ENCODE data around the gene CCNH.

The CCNH gene

DNA sequence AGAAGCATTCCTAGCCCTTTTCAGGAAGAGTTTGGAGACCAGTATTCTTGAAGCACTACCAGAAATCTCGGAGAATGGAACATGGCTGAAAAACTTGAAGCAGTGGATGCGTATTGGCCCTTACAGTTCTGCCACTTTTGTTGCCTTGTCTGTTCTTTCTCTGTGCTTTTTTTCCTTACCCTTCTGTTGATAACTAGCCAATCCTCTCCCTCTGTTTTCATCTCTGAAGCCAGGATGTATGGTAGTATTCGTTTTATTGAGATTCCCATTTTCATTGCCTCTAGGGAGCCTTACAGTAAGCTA is 564 bp upstream of the CCNH start:
- TF ChIP-seq, protein P1, sequence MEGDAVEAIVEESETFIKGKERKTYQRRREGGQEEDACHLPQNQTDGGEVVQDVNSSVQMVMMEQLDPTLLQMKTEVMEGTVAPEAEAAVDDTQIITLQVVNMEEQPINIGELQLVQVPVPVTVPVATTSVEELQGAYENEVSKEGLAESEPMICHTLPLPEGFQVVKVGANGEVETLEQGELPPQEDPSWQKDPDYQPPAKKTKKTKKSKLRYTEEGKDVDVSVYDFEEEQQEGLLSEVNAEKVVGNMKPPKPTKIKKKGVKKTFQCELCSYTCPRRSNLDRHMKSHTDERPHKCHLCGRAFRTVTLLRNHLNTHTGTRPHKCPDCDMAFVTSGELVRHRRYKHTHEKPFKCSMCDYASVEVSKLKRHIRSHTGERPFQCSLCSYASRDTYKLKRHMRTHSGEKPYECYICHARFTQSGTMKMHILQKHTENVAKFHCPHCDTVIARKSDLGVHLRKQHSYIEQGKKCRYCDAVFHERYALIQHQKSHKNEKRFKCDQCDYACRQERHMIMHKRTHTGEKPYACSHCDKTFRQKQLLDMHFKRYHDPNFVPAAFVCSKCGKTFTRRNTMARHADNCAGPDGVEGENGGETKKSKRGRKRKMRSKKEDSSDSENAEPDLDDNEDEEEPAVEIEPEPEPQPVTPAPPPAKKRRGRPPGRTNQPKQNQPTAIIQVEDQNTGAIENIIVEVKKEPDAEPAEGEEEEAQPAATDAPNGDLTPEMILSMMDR (IDR thresholded peaks at IDR 0.05): no peak

DNA sequence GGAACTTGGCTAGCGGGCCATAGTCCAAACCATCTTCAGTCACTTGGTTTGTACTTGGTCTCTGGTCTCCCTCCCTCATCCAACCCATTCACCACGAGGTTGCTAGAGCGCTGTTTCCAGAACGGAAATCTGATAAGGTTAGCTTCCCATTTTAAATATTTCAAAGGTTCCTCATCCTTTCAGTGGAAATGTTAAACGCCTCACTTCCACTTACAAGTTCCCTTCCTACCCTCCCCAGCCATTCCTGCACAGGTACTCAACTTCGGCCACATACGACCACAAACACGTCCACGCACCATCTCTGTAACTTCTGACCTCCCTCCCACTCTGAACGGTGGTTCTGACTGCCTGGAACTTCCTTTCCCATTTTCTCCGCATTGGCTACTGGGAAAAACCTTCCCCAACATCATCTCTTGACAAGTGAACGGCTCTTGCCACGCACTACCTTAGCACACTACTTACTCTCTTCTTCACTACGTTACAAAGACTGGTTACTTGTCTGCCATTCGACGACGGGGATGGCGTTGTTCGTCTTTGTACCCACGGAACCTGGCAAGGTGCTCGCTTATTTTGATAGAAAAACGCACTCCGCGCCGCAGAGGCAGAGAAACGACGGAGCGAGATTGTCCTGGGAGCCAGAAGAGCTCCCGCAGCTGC is 629 bp downstream of the CCNH start:
- TF ChIP-seq, protein P1 (IDR thresholded peaks at IDR 0.05): no peak

DNA sequence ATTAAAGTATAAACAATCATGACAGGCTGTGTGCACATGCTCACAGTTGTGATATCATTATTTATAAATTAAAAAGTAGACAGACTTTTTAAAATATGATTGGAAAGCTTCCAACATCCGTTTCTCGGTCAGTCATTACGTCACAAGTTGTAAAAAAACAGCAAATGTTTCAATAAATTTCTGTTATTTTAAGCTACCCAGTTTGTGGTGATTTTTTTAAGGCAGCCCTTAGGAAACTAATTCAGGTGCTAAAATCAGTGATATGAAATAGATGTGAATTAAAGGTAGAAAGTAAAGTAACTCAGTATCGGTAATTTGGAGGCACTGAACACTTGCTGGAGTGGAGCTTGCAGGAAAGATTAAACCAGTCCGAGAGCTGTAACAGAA is 1.2 kb downstream of the CCNH start:
- TF ChIP-seq, protein P1 (IDR thresholded peaks at IDR 0.05): no peak

DNA sequence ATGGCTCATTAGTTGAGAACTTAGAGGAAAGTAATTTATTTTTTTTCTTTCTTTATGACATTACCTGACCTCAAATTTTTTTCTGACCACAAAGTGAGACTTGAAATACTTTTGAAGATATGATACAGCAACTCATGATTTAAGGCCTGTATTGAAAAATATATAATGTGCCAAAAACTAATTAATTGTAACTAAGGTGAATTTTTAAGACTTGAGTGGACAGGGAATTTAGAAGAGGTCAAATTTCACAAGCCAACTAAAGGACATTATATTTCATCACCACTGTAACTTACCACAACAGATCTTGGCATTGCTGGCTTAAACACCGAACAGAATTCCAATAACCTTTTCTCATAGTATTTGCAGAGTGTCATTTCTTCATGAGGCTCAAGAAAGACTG is 1.8 kb downstream of the CCNH start:
- TF ChIP-seq, protein P1 (IDR thresholded peaks at IDR 0.05): no peak

DNA sequence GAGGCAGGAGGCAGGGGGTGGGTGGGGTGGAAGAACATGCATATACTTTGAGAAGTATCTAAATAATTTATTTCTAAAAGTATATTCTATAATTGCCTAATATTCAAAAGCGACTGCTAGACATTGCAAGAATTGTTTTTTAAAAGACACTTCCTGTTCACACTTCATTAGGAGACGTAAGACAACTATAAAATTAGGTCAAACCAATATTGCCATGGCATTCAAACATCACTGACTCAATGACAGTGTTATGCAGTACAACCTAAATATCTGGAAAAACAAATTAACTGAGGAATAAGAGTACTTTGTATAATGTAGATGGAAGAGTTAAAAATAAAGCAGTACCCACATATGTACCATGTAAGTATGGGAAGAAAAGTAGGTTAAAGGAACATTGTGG is 4.5 kb downstream of the CCNH start:
- TF ChIP-seq, protein P1 (IDR thresholded peaks at IDR 0.05): no peak

DNA sequence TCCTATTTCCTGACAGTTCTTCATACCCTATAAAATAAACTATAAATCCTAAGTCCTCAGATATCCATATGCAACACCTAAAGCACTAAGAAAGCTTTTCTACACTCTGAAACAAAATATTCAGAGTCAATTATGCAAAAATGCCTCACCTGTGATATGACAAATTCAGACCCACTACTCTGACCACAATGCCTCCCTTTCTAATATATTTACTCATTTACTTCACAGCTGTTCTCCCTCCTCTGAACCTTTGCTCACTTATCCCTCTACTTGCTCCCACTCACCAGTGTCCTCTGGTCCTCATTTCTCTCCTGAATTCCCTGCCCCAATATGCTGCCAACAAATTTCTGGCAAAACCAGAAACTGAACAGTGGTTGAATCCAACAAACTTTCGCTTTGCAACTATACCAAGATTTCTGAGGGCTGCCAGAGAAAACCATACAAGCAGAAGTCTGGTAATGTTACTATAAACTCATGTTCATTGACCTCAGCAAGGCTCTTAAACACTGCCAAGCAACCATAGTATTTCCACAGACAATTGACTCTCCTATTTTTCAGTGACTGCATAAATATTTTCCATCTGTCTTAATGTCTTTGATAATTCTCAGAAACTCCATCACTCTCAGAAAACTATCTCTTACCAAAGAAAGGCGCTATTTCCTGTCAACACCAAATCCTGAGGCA is 7.1 kb downstream of the CCNH start:
- TF ChIP-seq, protein P1 (IDR thresholded peaks at IDR 0.05): no peak

DNA sequence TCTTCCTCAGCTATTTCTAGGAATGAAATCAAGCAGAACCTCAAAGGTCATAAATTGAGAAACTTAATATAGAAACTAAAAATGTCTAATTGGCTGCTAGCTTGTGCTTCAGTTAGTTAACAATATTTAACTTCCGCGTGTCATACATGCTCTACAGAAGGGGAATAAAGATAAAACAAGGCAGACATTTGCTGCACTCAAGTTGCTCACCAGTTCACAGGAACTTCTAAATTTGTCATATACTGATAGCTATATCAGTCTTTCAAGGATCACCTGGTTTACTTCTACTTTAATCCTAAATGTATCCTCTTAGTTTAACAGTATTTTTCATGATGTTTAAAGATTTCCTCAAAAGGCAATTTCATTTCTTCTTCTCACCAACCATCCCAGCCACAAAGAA is 8.4 kb downstream of the CCNH start:
- TF ChIP-seq, protein P1 (IDR thresholded peaks at IDR 0.05): no peak

Data from LNCAP (cell line).